Measurements from ENCODE around the gene MROH8. TPM values are rescaled to one million over a fixed set of nuclear protein-coding genes. Genes with fewer than 3 reads are reported as not detected.
A peak's percentile ranks its signal among the peaks of the same experiment; 100 is the strongest.

MROH8 gene
- total RNA-seq (1 to 10 TPM; 1.6 to 3.0 TPM), polyA plus RNA-seq (2.6 TPM)

DNA sequence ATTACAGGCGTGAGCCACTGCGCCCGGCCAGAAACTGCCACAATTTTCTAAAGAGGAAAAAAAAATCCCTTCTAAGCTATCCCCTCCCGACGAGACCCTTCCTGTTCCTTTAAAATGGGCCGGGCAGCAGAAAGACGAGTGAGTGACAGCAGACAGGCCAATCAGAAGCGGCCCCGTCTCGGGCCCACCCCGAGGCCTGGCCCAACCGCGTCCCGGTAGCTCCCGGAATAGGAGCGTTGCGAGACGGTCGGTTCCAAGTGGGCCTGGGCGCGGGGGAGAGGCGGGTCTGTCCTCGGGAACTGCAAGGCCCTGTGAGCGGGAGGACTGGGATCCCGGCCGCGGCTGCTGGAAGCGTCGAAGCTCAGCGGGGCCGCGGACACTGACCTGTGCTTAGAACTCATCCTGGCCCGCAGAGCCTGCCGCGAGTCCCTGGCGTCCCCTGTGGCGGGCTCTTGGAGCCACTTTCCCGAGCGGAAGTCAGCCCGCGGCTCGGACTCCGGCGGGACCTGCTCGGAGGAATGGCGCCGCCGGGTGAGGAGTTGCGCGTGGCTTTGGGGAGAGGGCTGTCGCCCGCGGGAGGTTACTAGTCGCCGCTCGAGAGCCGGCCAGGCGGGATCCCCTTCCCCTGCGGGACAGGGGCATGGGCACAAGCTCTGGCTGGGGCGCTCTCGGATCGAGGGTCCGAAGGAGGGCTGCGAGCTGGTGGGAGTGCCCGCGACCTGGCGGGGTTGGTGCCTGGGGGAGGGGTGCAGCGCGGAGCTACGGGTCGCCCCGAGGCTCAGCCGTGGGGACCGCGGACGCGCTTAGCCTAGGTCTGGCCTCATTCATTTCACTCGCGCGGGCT is at the start of gene MROH8, which contains the start of gene RPN2:
TSS of gene MROH8 (minus strand) at position 710 of the 844 bp plus-strand sequence.
TSS of gene RPN2 (plus strand) at position 492 of the 844 bp plus-strand sequence. CDS start at position 519, 27 bp downstream.
- peaks cover 7% of the 10 kb centered on the region for H3K36me3 ChIP-seq (ENCODE audit: insufficient read depth, low read length)
- CTCF ChIA-PET: interaction anchor here (1.0 to 3.8 kb wide), 8 partner anchors 10 to 355 kb away, joined by 3 to 51 read pairs (median 6); partner anchors contain the start of gene RBL1
- no peaks in the 10 kb centered on the region for H3K9me3 ChIP-seq (ENCODE audit: low read length)
- peaks cover 32% of the 10 kb centered on the region for H3K4me1 ChIP-seq (ENCODE audit: insufficient read depth, low read length)
- Mint-ChIP-seq H3K4me1 (peaks cover 38 to 49% (median 47%) of the 10 kb centered on the region in 3 donors), H3K4me3 (peak within 1 kb of the TSS; percentile 95 to 99 (median 99)), H3K27ac (peak within 1 kb of the TSS; percentile 95 to 100 (median 99)), H3K27me3 (no peaks in the 10 kb centered on the region), H3K36me3 (peaks cover 0 to 31% (median 2%) of the 10 kb centered on the region in 3 donors), H3K9me3 (no peaks in the 10 kb centered on the region)
- H3K4me3 ChIP-seq (ENCODE audit: low read length): peak within 1 kb of the TSS; percentile 83
- no peaks in the 10 kb centered on the region for H3K27me3 ChIP-seq (ENCODE audit: insufficient read depth, low read length, poor library complexity, severe bottlenecking)
- POLR2A ChIA-PET: interaction anchor here (0.5 to 1.6 kb wide), 10 partner anchors 11 to 606 kb away, joined by 3 to 9 read pairs (median 4); partner anchors contain the start of genes BLCAP, RBL1 and TGIF2
- H3K27ac ChIP-seq (ENCODE audit: low read depth, low read length): peak within 1 kb of the TSS; percentile 90
- peak; percentile 92 to 95 (median 94) for DNase-seq

DNA sequence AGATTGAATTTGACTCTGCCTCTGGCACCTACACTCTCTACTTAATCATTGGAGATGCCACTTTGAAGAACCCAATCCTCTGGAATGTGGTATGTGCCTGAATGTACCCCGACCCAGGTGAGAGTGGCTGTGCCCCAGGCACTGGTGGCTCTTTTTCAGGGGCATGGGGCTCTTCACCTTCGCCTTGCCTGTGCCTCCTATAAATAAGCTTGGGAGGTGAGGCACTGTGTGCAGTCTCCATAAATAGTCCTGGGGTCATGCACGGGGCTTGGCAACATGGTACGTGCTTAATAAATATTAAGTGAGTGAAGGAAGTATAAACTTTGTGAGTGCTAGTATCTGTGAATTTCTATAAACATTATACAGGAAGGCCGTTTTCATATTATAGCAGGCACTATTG is 49.3 kb upstream of the MROH8 start:
- H3K4me3 ChIP-seq (ENCODE audit: low read length): no peak overlapping the region
- Mint-ChIP-seq H3K27me3 (no peaks in the 10 kb centered on the region), H3K36me3 (peaks cover 4 to 99% (median 31%) of the 10 kb centered on the region in 3 donors), H3K27ac (no peak overlapping the region), H3K4me3 (no peak overlapping the region), H3K4me1 (peaks cover 0 to 1% (median 0%) of the 10 kb centered on the region in 3 donors), H3K9me3 (no peaks in the 10 kb centered on the region)
- no peaks in the 10 kb centered on the region for H3K4me1 ChIP-seq (ENCODE audit: insufficient read depth, low read length)
- H3K36me3 ChIP-seq (ENCODE audit: insufficient read depth, low read length): peaks cover 84% of the 10 kb centered on the region
- CTCF ChIA-PET: no interaction called here
- H3K27ac ChIP-seq (ENCODE audit: low read depth, low read length): no peak overlapping the region
- DNase-seq: no peak
- no peaks in the 10 kb centered on the region for H3K27me3 ChIP-seq (ENCODE audit: insufficient read depth, low read length, poor library complexity, severe bottlenecking)
- POLR2A ChIA-PET: no interaction called here
- no peaks in the 10 kb centered on the region for H3K9me3 ChIP-seq (ENCODE audit: low read length)

- no peak overlapping the region for H3K27ac ChIP-seq (ENCODE audit: low read depth, low read length)
- no peaks in the 10 kb centered on the region for H3K9me3 ChIP-seq (ENCODE audit: low read length)
- no peaks in the 10 kb centered on the region for H3K4me1 ChIP-seq (ENCODE audit: insufficient read depth, low read length)
- DNase-seq: no peak
- Mint-ChIP-seq H3K4me1 (peaks cover 0 to 1% (median 0%) of the 10 kb centered on the region in 3 donors), H3K9me3 (no peaks in the 10 kb centered on the region), H3K27ac (peak overlapping the region in 2 of 8 donors; percentile 55 to 69), H3K27me3 (no peaks in the 10 kb centered on the region), H3K4me3 (no peak overlapping the region), H3K36me3 (peaks cover 4 to 99% (median 33%) of the 10 kb centered on the region in 3 donors)
- CTCF ChIA-PET: no interaction called here
- peaks cover 85% of the 10 kb centered on the region for H3K36me3 ChIP-seq (ENCODE audit: insufficient read depth, low read length)
- H3K27me3 ChIP-seq (ENCODE audit: insufficient read depth, low read length, poor library complexity, severe bottlenecking): no peaks in the 10 kb centered on the region
- POLR2A ChIA-PET: no interaction called here
- H3K4me3 ChIP-seq (ENCODE audit: low read length): no peak overlapping the region
Observed at GRCh38 chr20:37228082-37228481, 48.7 kb upstream of the MROH8 start.

GRCh38 chr20:37226889-37227288 is 47.5 kb upstream of the MROH8 start:
- Mint-ChIP-seq H3K4me1 (peaks cover 0 to 1% (median 0%) of the 10 kb centered on the region in 3 donors), H3K36me3 (peaks cover 0 to 99% (median 26%) of the 10 kb centered on the region in 3 donors), H3K27me3 (no peaks in the 10 kb centered on the region), H3K4me3 (no peak overlapping the region), H3K27ac (no peak overlapping the region), H3K9me3 (no peaks in the 10 kb centered on the region)
- CTCF ChIA-PET: no interaction called here
- POLR2A ChIA-PET: no interaction called here
- Histone ChIP-seq H3K4me3 (ENCODE audit: low read length) (no peak overlapping the region), H3K27ac (ENCODE audit: low read depth, low read length) (no peak overlapping the region), H3K4me1 (ENCODE audit: insufficient read depth, low read length) (no peaks in the 10 kb centered on the region), H3K36me3 (ENCODE audit: insufficient read depth, low read length) (peaks cover 86% of the 10 kb centered on the region), H3K9me3 (ENCODE audit: low read length) (no peaks in the 10 kb centered on the region), H3K27me3 (ENCODE audit: insufficient read depth, low read length, poor library complexity, severe bottlenecking) (no peaks in the 10 kb centered on the region)
- no peak for DNase-seq

DNA sequence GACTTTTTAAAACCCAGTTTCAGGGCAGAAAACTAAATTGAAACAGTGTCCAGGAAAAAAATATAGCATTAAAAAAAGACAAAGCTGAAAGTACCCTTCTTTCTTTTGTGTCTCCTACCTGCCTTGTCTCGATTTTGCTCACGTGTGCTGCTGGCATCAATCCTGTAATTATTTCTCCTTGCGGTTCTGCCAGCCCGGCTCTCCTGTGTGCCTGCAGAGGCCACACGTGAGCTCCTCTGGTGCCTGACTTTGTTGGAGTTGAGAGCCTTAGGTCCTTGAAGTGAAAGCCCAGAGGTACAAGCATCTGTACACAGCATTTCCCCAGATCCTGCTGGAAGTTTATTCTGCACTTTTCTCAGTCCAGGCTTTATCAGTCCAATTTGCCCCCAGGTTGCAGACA is 45.8 kb upstream of the MROH8 start:
- Mint-ChIP-seq H3K9me3 (no peaks in the 10 kb centered on the region), H3K36me3 (peaks cover 0 to 95% (median 24%) of the 10 kb centered on the region in 3 donors), H3K4me1 (peaks cover 0 to 1% (median 0%) of the 10 kb centered on the region in 3 donors), H3K27ac (peak overlapping the region in 1 of 8 donors; percentile 17), H3K27me3 (no peaks in the 10 kb centered on the region), H3K4me3 (no peak overlapping the region)
- ChIA-PET POLR2A (interaction anchor here (1.0 kb wide), 1 partner anchor 338 kb away, joined by 3 read pairs; no protein-coding TSS in a partner anchor), CTCF (no interaction called here)
- Histone ChIP-seq H3K27ac (ENCODE audit: low read depth, low read length) (no peak overlapping the region), H3K27me3 (ENCODE audit: insufficient read depth, low read length, poor library complexity, severe bottlenecking) (no peaks in the 10 kb centered on the region), H3K9me3 (ENCODE audit: low read length) (no peaks in the 10 kb centered on the region), H3K36me3 (ENCODE audit: insufficient read depth, low read length) (peaks cover 76% of the 10 kb centered on the region), H3K4me3 (ENCODE audit: low read length) (no peak overlapping the region), H3K4me1 (ENCODE audit: insufficient read depth, low read length) (no peaks in the 10 kb centered on the region)
- no peak for DNase-seq

DNA sequence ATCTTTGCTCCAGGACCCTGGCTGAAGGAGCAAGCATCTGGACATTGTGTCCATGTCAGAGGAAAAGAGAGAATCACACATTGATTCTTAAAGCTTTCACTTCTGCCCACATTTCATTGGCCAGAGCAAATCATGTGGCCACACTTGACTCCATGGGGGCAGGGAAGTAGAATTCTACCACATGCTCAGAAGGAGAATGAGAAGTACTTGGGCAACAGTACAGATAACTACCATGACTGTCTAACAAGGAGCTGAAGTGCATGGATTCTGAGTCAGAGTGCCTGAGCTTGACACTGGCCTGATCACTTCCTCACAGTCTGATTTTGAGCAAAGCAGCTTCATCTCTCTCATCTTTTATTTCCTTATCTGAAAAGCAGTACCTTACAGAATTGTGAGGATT is 43.7 kb upstream of the MROH8 start:
- POLR2A ChIA-PET: no interaction called here

GRCh38 chr20:37222086-37222485 is 42.7 kb upstream of the MROH8 start:
- no peak overlapping the region for H3K4me3 Mint-ChIP-seq
- H3K27ac Mint-ChIP-seq: peak overlapping the region in 1 of 8 donors; percentile 46
- H3K9me3 Mint-ChIP-seq: no peaks in the 10 kb centered on the region
- ChIA-PET POLR2A (no interaction called here), CTCF (interaction anchor here (1.7 kb wide), 1 partner anchor 45 kb away, joined by 3 read pairs; no protein-coding TSS in a partner anchor)
- no peak overlapping the region for H3K27ac ChIP-seq (ENCODE audit: low read depth, low read length)
- no peaks in the 10 kb centered on the region for H3K27me3 Mint-ChIP-seq
- DNase-seq: no peak
- peaks cover 1 to 5% (median 4%) of the 10 kb centered on the region in 3 donors for H3K4me1 Mint-ChIP-seq
- no peaks in the 10 kb centered on the region for H3K4me1 ChIP-seq (ENCODE audit: insufficient read depth, low read length)
- H3K9me3 ChIP-seq (ENCODE audit: low read length): no peaks in the 10 kb centered on the region
- H3K36me3 ChIP-seq (ENCODE audit: insufficient read depth, low read length): peaks cover 55% of the 10 kb centered on the region
- H3K4me3 ChIP-seq (ENCODE audit: low read length): no peak overlapping the region
- H3K36me3 Mint-ChIP-seq: peaks cover 0 to 92% (median 25%) of the 10 kb centered on the region in 3 donors
- H3K27me3 ChIP-seq (ENCODE audit: insufficient read depth, low read length, poor library complexity, severe bottlenecking): no peaks in the 10 kb centered on the region

More for the DNA sequence above, 43.7 kb upstream of the MROH8 start:
- H3K9me3 Mint-ChIP-seq: no peaks in the 10 kb centered on the region
- no peaks in the 10 kb centered on the region for H3K27me3 Mint-ChIP-seq
- Histone ChIP-seq H3K4me1 (ENCODE audit: insufficient read depth, low read length) (no peaks in the 10 kb centered on the region), H3K4me3 (ENCODE audit: low read length) (no peak overlapping the region), H3K27me3 (ENCODE audit: insufficient read depth, low read length, poor library complexity, severe bottlenecking) (no peaks in the 10 kb centered on the region), H3K36me3 (ENCODE audit: insufficient read depth, low read length) (peaks cover 64% of the 10 kb centered on the region), H3K9me3 (ENCODE audit: low read length) (no peaks in the 10 kb centered on the region), H3K27ac (ENCODE audit: low read depth, low read length) (no peak overlapping the region)
- peaks cover 0 to 93% (median 29%) of the 10 kb centered on the region in 3 donors for H3K36me3 Mint-ChIP-seq
- H3K4me3 Mint-ChIP-seq: no peak overlapping the region
- CTCF ChIA-PET: interaction anchor here (1.7 to 1.8 kb wide), 2 partner anchors 27 to 46 kb away, joined by 3 to 5 read pairs; no protein-coding TSS in a partner anchor
- H3K27ac Mint-ChIP-seq: peak overlapping the region in 1 of 8 donors; percentile 18
- no peak for DNase-seq
- peaks cover 1 to 5% (median 4%) of the 10 kb centered on the region in 3 donors for H3K4me1 Mint-ChIP-seq

- Mint-ChIP-seq H3K27ac (no peak overlapping the region), H3K36me3 (peaks cover 0 to 90% (median 26%) of the 10 kb centered on the region in 3 donors), H3K27me3 (no peaks in the 10 kb centered on the region), H3K4me3 (no peak overlapping the region), H3K4me1 (peaks cover 1 to 5% (median 4%) of the 10 kb centered on the region in 3 donors), H3K9me3 (no peaks in the 10 kb centered on the region)
- Histone ChIP-seq H3K27me3 (ENCODE audit: insufficient read depth, low read length, poor library complexity, severe bottlenecking) (no peaks in the 10 kb centered on the region), H3K4me1 (ENCODE audit: insufficient read depth, low read length) (no peaks in the 10 kb centered on the region), H3K27ac (ENCODE audit: low read depth, low read length) (no peak overlapping the region), H3K36me3 (ENCODE audit: insufficient read depth, low read length) (peaks cover 42% of the 10 kb centered on the region), H3K4me3 (ENCODE audit: low read length) (no peak overlapping the region), H3K9me3 (ENCODE audit: low read length) (no peaks in the 10 kb centered on the region)
- ChIA-PET CTCF (no interaction called here), POLR2A (no interaction called here)
- DNase-seq: no peak
Observed at GRCh38 chr20:37220731-37221130, 41.4 kb upstream of the MROH8 start.

Data from CD8-positive, alpha-beta memory T cell (primary cell).